GM12878 (cell line): ENCODE measurements around the gene SYNM.

Experiments used
- CHD4 ChIP-seq: fragments of 200-600 bp; sonication (generic); IDR thresholded peaks from 2 replicates; pipeline ENCODE4 v1.6.1; 2016; ENCODE audit warnings: mild to moderate bottlenecking
- CTCF ChIP-seq, 3 experiments: IDR thresholded peaks in 2 of 3; conservative IDR thresholded peaks in 1 of 3; 2 replicates each; pipeline ENCODE4 v1.5.1; 2011; ENCODE audit warnings: low read depth in 3 of 3, low read length in 3 of 3, mild to moderate bottlenecking in 3 of 3, control low read depth in 2 of 3, moderate library complexity in 2 of 3, inconsistent platforms in 1 of 3, mixed read lengths in 1 of 3; ENCODE audit not compliant: control insufficient read depth in 2 of 3, insufficient read depth in 1 of 3; ENCODE audit errors: extremely low read depth in 1 of 3
- EP300 ChIP-seq, 2 experiments: fragments of 150-350 bp in 1 of 2; IDR thresholded peaks; 2 replicates each; pipeline ENCODE4 v1.6.1; 2011 to 2012; ENCODE audit warnings: low read depth in 2 of 2, low read length in 2 of 2, borderline replicate concordance in 1 of 2, improper control_type of control experiment in 1 of 2, inconsistent platforms in 1 of 2; ENCODE audit not compliant: control insufficient read depth in 1 of 2
- MEF2A ChIP-seq: IDR thresholded peaks from 2 replicates; pipeline ENCODE4 v1.6.1; 2011; ENCODE audit warnings: low read depth, mild to moderate bottlenecking, low read length, moderate library complexity; ENCODE audit not compliant: insufficient read depth
- SMARCA5 ChIP-seq: fragments of 450-650 bp; IDR thresholded peaks from 2 replicates; pipeline ENCODE4 v1.6.1; 2017; ENCODE audit warnings: mild to moderate bottlenecking
- SP1 ChIP-seq: IDR thresholded peaks from one replicate; pipeline ENCODE4 v1.6.1; 2011; ENCODE audit warnings: low read depth, low read length
- YY1 ChIP-seq: IDR thresholded peaks from 2 replicates; pipeline ENCODE4 v1.6.1; 2011; ENCODE audit warnings: low read depth, mild to moderate bottlenecking, low read length
- TF ChIP-seq, protein P1 (sequence below): fragments of 150-350 bp; IDR thresholded peaks from 2 replicates; pipeline ENCODE4 v1.6.1; 2016; ENCODE audit warnings: low read depth, low read length
- TF ChIP-seq, protein P2 (sequence below): IDR thresholded peaks from 2 replicates; pipeline ENCODE4 v1.6.1; 2011; ENCODE audit warnings: low read depth, mild to moderate bottlenecking, low read length, moderate library complexity, borderline replicate concordance; ENCODE audit errors: extremely low read depth

DNA sequence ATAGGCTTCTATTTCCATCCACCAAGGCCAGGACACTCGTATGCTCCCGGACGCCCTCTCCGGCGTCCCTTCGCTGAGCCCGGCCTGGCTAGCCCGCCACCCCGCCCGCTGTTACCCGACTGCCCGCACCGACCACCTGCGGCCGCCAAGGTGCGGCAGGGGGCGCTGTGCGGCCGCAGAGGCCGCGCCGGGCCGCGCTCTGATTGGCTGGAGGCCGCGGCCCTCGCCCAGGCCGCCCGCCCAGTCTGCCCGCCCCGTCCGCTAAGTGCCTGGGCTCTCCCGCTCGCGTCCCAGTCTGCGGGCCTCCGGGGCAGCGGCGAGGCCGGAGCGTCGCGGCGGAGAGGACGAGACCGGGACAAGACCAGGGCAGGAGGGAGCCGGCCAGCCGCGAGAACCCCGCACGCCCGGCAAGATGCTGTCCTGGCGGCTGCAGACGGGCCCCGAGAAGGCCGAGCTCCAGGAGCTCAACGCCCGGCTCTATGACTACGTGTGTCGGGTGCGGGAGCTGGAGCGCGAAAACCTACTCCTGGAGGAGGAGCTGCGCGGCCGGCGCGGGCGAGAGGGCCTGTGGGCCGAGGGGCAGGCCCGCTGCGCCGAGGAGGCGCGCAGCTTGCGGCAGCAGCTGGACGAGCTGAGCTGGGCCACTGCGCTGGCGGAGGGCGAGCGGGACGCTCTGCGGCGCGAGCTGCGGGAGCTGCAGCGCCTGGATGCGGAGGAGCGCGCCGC, at the start of gene SYNM:
- TF ChIP-seq, protein P1, sequence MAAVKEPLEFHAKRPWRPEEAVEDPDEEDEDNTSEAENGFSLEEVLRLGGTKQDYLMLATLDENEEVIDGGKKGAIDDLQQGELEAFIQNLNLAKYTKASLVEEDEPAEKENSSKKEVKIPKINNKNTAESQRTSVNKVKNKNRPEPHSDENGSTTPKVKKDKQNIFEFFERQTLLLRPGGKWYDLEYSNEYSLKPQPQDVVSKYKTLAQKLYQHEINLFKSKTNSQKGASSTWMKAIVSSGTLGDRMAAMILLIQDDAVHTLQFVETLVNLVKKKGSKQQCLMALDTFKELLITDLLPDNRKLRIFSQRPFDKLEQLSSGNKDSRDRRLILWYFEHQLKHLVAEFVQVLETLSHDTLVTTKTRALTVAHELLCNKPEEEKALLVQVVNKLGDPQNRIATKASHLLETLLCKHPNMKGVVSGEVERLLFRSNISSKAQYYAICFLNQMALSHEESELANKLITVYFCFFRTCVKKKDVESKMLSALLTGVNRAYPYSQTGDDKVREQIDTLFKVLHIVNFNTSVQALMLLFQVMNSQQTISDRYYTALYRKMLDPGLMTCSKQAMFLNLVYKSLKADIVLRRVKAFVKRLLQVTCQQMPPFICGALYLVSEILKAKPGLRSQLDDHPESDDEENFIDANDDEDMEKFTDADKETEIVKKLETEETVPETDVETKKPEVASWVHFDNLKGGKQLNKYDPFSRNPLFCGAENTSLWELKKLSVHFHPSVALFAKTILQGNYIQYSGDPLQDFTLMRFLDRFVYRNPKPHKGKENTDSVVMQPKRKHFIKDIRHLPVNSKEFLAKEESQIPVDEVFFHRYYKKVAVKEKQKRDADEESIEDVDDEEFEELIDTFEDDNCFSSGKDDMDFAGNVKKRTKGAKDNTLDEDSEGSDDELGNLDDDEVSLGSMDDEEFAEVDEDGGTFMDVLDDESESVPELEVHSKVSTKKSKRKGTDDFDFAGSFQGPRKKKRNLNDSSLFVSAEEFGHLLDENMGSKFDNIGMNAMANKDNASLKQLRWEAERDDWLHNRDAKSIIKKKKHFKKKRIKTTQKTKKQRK: no peak
- TF ChIP-seq SP1 (no peak), YY1 (peak; percentile 48; the same call in 1 of the 2 replicates), MEF2A (no peak), CTCF (IDR thresholded peaks at IDR 0.05 in 2 of 3, conservative IDR thresholded peaks at IDR 0.05 in 1 of 3; ENCODE audit: control insufficient read depth in 2 of 3, extremely low read depth in 1 of 3, insufficient read depth in 1 of 3, low read depth in 3 of 3, low read length in 3 of 3) (peak; percentile 56 to 68 (median 67); a peak in 5 of 6 replicates), EP300 (IDR thresholded peaks at IDR 0.05; ENCODE audit: borderline replicate concordance in 1 of 2, control insufficient read depth in 1 of 2, low read depth in 2 of 2, low read length in 2 of 2) (no peak), CHD4 (no peak), SMARCA5 (0 out of 2 replicates have a peak, but pooled peaks have one; percentile 34)
- TF ChIP-seq, protein P2, sequence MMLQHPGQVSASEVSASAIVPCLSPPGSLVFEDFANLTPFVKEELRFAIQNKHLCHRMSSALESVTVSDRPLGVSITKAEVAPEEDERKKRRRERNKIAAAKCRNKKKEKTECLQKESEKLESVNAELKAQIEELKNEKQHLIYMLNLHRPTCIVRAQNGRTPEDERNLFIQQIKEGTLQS: no peak
